GM12891 (cell line): ENCODE data around the gene RANBP10.

Experiments used
- PAX5 ChIP-seq: IDR thresholded peaks from 2 replicates; pipeline ENCODE4 v1.6.1; 2011; ENCODE audit warnings: low read length, moderate library complexity, mild to moderate bottlenecking; ENCODE audit not compliant: insufficient read depth, severe bottlenecking
- POLR2A ChIP-seq: IDR thresholded peaks from 2 replicates; pipeline ENCODE4 v1.6.1; 2011; ENCODE audit warnings: low read depth, low read length, control low read depth
- POLR2AphosphoS5 ChIP-seq: IDR thresholded peaks from 2 replicates; pipeline ENCODE4 v1.6.1; 2011; ENCODE audit warnings: low read depth, low read length, control low read depth
- SPI1 ChIP-seq: IDR thresholded peaks from 2 replicates; pipeline ENCODE4 v1.6.1; 2011; ENCODE audit warnings: low read depth, low read length, control low read depth
- TAF1 ChIP-seq: IDR thresholded peaks from 2 replicates; pipeline ENCODE4 v1.6.1; 2011; ENCODE audit warnings: low read depth, low read length, control low read depth

- no peak for TF ChIP-seq POLR2A
- no peak; the same call in 1 of the 2 replicates for TF ChIP-seq TAF1
- TF ChIP-seq PAX5: no peak
- no peak for TF ChIP-seq POLR2AphosphoS5
- TF ChIP-seq SPI1: no peak
Measured at GRCh38 chr16:67847064-67847861, 40.9 kb upstream of the RANBP10 start, which contains the start of gene CENPT.
